Glutamatergic neuron (in vitro differentiated cells): ENCODE results near the gene DOK3. TPM values are rescaled to one million over a fixed set of nuclear protein-coding genes. Genes with fewer than 3 reads are reported as not detected.

Source experiments
- DNase-seq: peaks from one replicate; pipeline ENCODE4 v3.0.0; 2022
- H3K27ac Mint-ChIP-seq: one replicate; pipeline ENCODE4 v1.8.0; 2020; ENCODE audit warnings: mild to moderate bottlenecking, mixed read lengths, inconsistent platforms; ENCODE audit not compliant: unreplicated experiment
- H3K27me3 Mint-ChIP-seq: one replicate; pipeline ENCODE4 v1.8.0; 2020; ENCODE audit warnings: mild to moderate bottlenecking, moderate library complexity, mixed read lengths, inconsistent platforms; ENCODE audit not compliant: unreplicated experiment
- H3K36me3 Mint-ChIP-seq: one replicate; pipeline ENCODE4 v1.8.0; 2020; ENCODE audit warnings: mild to moderate bottlenecking, mixed read lengths, inconsistent platforms; ENCODE audit not compliant: unreplicated experiment
- H3K4me1 Mint-ChIP-seq: one replicate; pipeline ENCODE4 v1.8.0; 2020; ENCODE audit warnings: mild to moderate bottlenecking, low read depth, mixed read lengths, inconsistent platforms; ENCODE audit not compliant: unreplicated experiment
- H3K4me3 Mint-ChIP-seq: one replicate; pipeline ENCODE4 v1.8.0; 2020; ENCODE audit warnings: mild to moderate bottlenecking, mixed read lengths, inconsistent platforms; ENCODE audit not compliant: unreplicated experiment
- H3K9me3 Mint-ChIP-seq: one replicate; pipeline ENCODE4 v1.8.0; 2020; ENCODE audit warnings: mild to moderate bottlenecking, moderate library complexity, mixed read lengths, inconsistent platforms; ENCODE audit not compliant: unreplicated experiment
- total RNA-seq: library from RNA; stranded (reverse); fragmentation: NEBNext Ultra II Directional; extraction: Animal tissue kit (Norgen Biotek cat#: 25700); gene quantifications from one replicate; pipeline ENCODE4 v1.2.1, GENCODE V29; 2021; ENCODE audit not compliant: unreplicated experiment
- TF ChIP-seq, protein P1 (sequence below): fragments of 200-600 bp; sonication (generic); IDR thresholded peaks from one replicate; pipeline ENCODE4 v1.5.0; 2021; ENCODE audit not compliant: partially characterized antibody, unreplicated experiment

Gene DOK3
- total RNA-seq, 1 donor from 2014 or later: 29.2 TPM

DNA sequence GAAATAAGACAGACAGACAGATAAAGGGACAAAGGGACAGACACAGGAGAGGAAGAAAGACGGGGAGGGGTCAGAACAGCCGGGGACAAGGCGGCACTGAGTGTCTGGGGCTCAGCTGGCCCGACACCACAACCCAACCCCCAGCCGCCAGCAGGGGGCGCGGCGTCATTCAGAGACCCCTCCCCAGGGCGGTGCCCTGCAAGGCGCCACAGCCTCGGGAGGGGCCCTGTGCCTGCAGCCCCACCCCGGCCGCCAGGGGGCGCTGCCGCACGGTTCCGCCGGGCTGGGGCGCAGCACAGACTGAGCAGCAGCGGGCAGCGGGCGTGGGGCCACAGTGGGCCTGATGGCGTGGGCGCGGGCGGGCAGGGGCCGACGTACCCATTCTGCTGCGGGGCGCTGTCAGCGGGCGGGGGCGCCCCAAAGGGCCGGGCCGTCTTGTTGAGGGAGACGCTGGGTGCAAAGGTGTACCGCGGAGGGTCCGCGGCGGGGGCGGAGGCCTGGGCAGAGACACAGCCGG, 18.1 kb downstream of the DOK3 start:
- no peaks in the 10 kb centered on the region for H3K36me3 Mint-ChIP-seq
- peaks cover 8% of the 10 kb centered on the region for H3K9me3 Mint-ChIP-seq
- peaks cover 7% of the 10 kb centered on the region for H3K27me3 Mint-ChIP-seq
- TF ChIP-seq, protein P1, sequence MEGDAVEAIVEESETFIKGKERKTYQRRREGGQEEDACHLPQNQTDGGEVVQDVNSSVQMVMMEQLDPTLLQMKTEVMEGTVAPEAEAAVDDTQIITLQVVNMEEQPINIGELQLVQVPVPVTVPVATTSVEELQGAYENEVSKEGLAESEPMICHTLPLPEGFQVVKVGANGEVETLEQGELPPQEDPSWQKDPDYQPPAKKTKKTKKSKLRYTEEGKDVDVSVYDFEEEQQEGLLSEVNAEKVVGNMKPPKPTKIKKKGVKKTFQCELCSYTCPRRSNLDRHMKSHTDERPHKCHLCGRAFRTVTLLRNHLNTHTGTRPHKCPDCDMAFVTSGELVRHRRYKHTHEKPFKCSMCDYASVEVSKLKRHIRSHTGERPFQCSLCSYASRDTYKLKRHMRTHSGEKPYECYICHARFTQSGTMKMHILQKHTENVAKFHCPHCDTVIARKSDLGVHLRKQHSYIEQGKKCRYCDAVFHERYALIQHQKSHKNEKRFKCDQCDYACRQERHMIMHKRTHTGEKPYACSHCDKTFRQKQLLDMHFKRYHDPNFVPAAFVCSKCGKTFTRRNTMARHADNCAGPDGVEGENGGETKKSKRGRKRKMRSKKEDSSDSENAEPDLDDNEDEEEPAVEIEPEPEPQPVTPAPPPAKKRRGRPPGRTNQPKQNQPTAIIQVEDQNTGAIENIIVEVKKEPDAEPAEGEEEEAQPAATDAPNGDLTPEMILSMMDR: peak; percentile 100
- H3K4me3 Mint-ChIP-seq: peak overlapping the region; percentile 83
- peak; percentile 98 for DNase-seq
- H3K4me1 Mint-ChIP-seq: peaks cover 17% of the 10 kb centered on the region
- peak overlapping the region; percentile 93 for H3K27ac Mint-ChIP-seq

DNA sequence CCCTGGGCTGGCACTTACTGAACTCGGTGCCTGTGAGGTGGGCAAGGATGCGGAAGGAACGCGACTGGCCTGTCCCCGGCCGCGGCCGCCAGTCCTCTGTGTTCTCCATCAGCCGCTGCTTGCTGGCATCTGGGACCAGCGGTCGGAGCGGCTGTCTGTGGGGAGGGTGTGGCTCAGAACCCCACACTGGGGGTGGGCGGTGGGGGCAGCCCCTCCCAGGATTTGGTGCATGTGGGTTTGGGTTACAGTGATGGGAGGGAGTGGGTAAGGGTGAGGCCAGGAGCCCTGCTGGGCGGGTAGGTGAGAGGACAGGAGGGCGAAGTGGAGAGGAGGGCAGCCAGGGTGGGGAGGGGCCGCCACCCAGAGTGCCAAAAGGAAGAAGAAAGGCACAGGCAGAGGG, 18.6 kb downstream of the DOK3 start:
- Mint-ChIP-seq H3K36me3 (no peaks in the 10 kb centered on the region), H3K4me3 (peak overlapping the region; percentile 83), H3K27ac (peak overlapping the region; percentile 93), H3K4me1 (peaks cover 17% of the 10 kb centered on the region), H3K9me3 (peaks cover 8% of the 10 kb centered on the region), H3K27me3 (peaks cover 7% of the 10 kb centered on the region)
- no peak for DNase-seq
- TF ChIP-seq, protein P1: no peak

DNA sequence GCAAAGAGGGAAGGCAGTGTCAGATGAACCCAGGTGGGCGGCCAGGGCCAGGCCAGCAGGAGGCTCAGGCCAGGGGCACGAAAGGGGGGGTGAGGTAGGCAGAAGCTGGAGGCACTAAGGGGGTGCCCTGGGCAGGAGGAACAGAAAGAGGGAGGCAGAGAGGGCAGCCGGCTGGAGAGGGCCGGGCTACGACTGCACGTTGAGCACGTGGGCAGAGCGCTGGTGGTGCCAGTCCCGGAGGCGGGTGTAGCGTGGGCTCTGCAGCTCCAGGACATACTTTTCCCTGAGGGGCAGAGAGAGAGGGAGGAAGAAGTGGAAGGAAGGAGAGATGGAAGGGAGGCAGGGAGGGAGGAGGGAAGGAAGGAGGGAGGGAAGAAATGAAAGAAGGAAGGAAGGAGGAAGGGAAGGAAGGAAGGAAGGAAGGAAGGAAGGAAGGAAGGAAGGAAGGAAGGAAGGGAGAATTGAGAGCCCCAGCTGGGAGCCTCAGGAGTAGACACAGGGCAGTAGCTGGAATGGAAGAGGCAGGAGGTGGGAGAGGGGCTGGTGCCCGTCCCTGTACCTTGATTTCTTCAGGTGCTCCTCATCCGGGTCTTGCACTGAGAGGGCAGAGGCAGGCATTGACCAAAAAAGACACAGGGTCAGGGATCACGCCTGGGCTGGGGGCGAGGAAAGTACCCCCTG, 19.2 kb downstream of the DOK3 start:
- Mint-ChIP-seq H3K4me1 (peaks cover 18% of the 10 kb centered on the region), H3K27ac (peak overlapping the region; percentile 93), H3K9me3 (peaks cover 10% of the 10 kb centered on the region), H3K36me3 (no peaks in the 10 kb centered on the region), H3K4me3 (peak overlapping the region; percentile 83), H3K27me3 (peaks cover 7% of the 10 kb centered on the region)
- no peak for DNase-seq
- TF ChIP-seq, protein P1: no peak

DNA sequence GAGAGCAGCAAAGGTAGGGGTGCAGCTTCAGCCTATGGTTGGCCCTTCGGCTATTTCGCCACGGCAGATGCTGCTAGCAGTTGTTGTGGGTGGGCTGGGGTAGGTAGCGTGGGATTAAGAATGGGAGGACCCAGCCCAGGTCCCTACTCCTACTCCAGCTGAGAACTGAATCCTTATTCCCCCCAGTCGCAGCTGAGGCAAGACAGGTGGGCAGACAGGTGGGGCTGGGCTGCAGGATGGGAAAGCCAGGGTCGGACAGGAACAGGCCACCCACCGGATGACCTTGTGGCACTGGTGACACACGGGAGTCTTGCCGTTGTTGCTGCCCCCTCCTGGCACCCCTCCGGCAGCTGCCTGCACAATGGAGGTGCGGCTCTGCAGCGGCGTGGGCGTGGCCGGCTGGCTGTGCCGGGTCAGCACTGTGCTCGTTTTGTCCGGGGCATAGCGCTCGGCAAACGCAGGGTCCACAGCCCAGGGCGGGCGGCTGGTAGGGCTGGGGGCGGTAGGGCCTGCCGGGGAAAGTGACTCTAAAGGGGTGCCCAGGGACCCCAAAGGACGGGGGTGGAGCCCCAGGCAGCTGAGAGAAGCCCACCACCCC, 20.4 kb downstream of the DOK3 start:
- H3K36me3 Mint-ChIP-seq: no peaks in the 10 kb centered on the region
- H3K4me1 Mint-ChIP-seq: peaks cover 30% of the 10 kb centered on the region
- DNase-seq: peak; percentile 73
- peak overlapping the region; percentile 81 for H3K27ac Mint-ChIP-seq
- peak overlapping the region; percentile 67 for H3K4me3 Mint-ChIP-seq
- H3K9me3 Mint-ChIP-seq: peaks cover 19% of the 10 kb centered on the region
- peaks cover 14% of the 10 kb centered on the region for H3K27me3 Mint-ChIP-seq
- TF ChIP-seq, protein P1: peak; percentile 18

DNA sequence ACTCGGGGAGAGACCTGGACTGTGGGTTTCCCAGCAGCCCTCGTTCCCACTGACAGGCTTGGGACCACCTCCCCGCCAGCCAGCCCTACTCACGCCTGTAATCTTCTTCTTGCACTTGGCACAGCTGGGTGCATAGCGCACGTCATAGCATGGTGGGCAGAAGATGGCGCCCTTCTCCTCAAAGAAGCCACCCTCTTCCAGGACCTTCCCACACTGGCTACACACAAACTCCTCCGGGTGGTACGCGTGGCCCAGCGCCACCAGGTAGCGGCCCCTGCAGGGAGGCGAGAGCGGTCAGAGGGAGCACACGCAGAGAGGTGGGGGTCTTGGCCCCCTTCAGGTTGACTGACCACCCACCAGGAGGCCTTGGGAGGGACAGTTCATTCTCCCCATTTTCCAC, 21.7 kb downstream of the DOK3 start:
- no peak overlapping the region for H3K27ac Mint-ChIP-seq
- H3K36me3 Mint-ChIP-seq: no peaks in the 10 kb centered on the region
- TF ChIP-seq, protein P1: no peak
- no peak for DNase-seq
- H3K4me1 Mint-ChIP-seq: peaks cover 34% of the 10 kb centered on the region
- H3K27me3 Mint-ChIP-seq: peaks cover 18% of the 10 kb centered on the region
- peaks cover 20% of the 10 kb centered on the region for H3K9me3 Mint-ChIP-seq
- H3K4me3 Mint-ChIP-seq: no peak overlapping the region
